NB4 (cell line): Measurements from ENCODE around the gene PPP1R3F.

ENCODE experiments used
- DNase-seq: peaks from one replicate; pipeline ENCODE4 v3.0.0; 2010; ENCODE audit warnings: low read depth
- H3K4me3 ChIP-seq: one replicate; pipeline ENCODE4 v1.5.1; 2011; ENCODE audit warnings: mild to moderate bottlenecking, low read depth, low read length, moderate library complexity
- MYC ChIP-seq: IDR thresholded peaks from 2 replicates; pipeline ENCODE4 v1.6.1; 2011; ENCODE audit warnings: low read depth, low read length
- POLR2A ChIP-seq: IDR thresholded peaks from 2 replicates; pipeline ENCODE4 v1.6.1; 2011; ENCODE audit warnings: mild to moderate bottlenecking; ENCODE audit not compliant: insufficient read length; ENCODE audit errors: extremely low read depth
- TF ChIP-seq, protein P1 (sequence below): IDR thresholded peaks from one replicate; pipeline ENCODE4 v1.5.1; 2012; ENCODE audit warnings: low read depth, low read length
- TF ChIP-seq, protein P2 (sequence below): IDR thresholded peaks from 2 replicates; pipeline ENCODE4 v1.6.1; 2011; ENCODE audit warnings: low read depth, low read length

The PPP1R3F gene

GRCh38 chrX:49233887-49234555 lies 35.6 kb upstream of the PPP1R3F start:
- no peak overlapping the region for H3K4me3 ChIP-seq
- no peak for TF ChIP-seq POLR2A
- TF ChIP-seq, protein P1, sequence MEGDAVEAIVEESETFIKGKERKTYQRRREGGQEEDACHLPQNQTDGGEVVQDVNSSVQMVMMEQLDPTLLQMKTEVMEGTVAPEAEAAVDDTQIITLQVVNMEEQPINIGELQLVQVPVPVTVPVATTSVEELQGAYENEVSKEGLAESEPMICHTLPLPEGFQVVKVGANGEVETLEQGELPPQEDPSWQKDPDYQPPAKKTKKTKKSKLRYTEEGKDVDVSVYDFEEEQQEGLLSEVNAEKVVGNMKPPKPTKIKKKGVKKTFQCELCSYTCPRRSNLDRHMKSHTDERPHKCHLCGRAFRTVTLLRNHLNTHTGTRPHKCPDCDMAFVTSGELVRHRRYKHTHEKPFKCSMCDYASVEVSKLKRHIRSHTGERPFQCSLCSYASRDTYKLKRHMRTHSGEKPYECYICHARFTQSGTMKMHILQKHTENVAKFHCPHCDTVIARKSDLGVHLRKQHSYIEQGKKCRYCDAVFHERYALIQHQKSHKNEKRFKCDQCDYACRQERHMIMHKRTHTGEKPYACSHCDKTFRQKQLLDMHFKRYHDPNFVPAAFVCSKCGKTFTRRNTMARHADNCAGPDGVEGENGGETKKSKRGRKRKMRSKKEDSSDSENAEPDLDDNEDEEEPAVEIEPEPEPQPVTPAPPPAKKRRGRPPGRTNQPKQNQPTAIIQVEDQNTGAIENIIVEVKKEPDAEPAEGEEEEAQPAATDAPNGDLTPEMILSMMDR, result no peak
- no peak for TF ChIP-seq MYC
- TF ChIP-seq, protein P2, sequence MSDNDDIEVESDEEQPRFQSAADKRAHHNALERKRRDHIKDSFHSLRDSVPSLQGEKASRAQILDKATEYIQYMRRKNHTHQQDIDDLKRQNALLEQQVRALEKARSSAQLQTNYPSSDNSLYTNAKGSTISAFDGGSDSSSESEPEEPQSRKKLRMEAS, result no peak
- no peak for DNase-seq

DNA sequence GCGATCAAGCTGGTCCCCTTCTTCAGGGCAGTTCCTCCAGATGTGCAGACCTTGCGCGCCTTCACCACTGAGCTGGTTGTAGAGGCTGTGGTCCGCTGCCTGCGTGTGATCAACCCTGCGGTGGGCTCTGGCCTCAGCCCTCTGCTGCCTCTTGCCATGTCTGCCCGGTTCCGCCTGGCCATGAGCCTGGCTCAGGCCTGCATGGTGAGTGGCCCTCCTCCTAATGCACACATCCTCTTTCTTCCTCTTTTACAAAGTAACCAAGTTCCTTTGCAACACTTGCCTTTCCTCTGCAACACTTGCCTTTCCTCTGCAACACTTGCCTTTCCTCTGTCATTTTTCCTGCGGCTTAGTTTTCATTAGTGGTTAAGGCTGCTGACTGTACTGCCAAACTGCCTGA lies 32.5 kb upstream of the PPP1R3F start:
- peak overlapping the region; percentile 52 for H3K4me3 ChIP-seq
- TF ChIP-seq, protein P2, result peak; percentile 35; the same call in 1 of the 2 replicates
- TF ChIP-seq POLR2A, result no peak
- peak; percentile 88 for DNase-seq

GRCh38 chrX:49238735-49239134 lies 30.9 kb upstream of the PPP1R3F start:
- H3K4me3 ChIP-seq, result no peak overlapping the region
- no peak for TF ChIP-seq MYC
- TF ChIP-seq, protein P1, result no peak
- TF ChIP-seq, protein P2, result no peak
- no peak for TF ChIP-seq POLR2A
- no peak for DNase-seq

GRCh38 chrX:49242545-49243066 lies 27.0 kb upstream of the PPP1R3F start:
- DNase-seq, result no peak
- TF ChIP-seq MYC (no peak), POLR2A (no peak)
- TF ChIP-seq, protein P1, result no peak
- TF ChIP-seq, protein P2, result no peak
- H3K4me3 ChIP-seq, result no peak overlapping the region

DNA sequence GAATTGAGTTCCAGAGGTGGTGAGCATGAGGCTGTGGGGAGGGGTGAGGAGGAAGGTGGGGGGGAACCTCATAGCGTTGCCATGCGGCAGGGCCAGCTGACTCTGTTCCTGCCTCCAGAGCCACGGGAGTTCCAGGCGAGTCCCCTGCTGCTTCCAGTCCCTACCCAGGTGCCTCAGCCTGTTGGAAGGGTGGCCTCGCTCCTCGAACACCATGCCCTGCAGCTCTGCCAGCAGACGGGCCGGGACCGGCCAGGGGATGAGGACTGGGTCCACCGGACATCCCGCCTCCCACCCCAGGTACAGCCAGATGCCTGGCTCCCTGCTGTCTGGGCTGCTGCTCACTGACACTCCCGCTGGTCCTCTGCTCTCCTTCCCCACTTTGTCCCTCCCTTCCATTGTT lies 26.4 kb upstream of the PPP1R3F start:
- TF ChIP-seq, protein P2, result no peak
- TF ChIP-seq MYC, result no peak
- TF ChIP-seq POLR2A, result no peak
- TF ChIP-seq, protein P1, result no peak
- DNase-seq, result no peak
- H3K4me3 ChIP-seq, result no peak overlapping the region

GRCh38 chrX:49244207-49244606 lies 25.4 kb upstream of the PPP1R3F start:
- no peak for DNase-seq
- H3K4me3 ChIP-seq, result no peak overlapping the region
- TF ChIP-seq MYC (no peak), POLR2A (no peak)
- TF ChIP-seq, protein P1, result no peak
- TF ChIP-seq, protein P2, result no peak
